ENCODE results near the gene CD109.

DNA sequence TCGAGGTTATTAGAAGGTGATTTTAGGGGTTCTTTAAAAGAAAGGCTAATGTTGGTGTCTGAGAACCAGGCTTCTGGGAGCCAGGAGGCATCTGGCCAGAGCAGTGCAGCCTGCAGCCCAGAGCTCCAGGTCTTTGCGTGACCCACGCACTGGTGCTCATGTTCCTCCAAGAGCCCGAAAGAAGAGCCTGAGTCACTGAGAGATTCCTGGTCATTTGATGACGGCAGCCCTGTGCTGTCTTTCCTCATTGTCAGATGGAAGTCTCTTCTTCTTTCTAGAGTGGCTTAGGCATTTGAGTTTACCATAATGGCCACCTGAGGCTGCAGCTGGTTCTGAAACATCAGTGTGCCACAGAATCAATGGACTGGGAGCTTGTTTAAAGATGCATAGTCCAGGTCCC, 46.4 kb downstream of the CD109 start:
- TF ChIP-seq GATA2 (IDR thresholded peaks at IDR 0.05; ENCODE audit: low read depth, low read length) (no peak), GATA3 (IDR thresholded peaks at IDR 0.05; ENCODE audit: low read depth, low read length) (no peak)

Measured in SH-SY5Y (cell line).